ENCODE results near the gene SEPTIN1.

- TF ChIP-seq, protein P1, sequence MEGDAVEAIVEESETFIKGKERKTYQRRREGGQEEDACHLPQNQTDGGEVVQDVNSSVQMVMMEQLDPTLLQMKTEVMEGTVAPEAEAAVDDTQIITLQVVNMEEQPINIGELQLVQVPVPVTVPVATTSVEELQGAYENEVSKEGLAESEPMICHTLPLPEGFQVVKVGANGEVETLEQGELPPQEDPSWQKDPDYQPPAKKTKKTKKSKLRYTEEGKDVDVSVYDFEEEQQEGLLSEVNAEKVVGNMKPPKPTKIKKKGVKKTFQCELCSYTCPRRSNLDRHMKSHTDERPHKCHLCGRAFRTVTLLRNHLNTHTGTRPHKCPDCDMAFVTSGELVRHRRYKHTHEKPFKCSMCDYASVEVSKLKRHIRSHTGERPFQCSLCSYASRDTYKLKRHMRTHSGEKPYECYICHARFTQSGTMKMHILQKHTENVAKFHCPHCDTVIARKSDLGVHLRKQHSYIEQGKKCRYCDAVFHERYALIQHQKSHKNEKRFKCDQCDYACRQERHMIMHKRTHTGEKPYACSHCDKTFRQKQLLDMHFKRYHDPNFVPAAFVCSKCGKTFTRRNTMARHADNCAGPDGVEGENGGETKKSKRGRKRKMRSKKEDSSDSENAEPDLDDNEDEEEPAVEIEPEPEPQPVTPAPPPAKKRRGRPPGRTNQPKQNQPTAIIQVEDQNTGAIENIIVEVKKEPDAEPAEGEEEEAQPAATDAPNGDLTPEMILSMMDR (conservative IDR thresholded peaks at IDR 0.05) = no peak
- TF ChIP-seq ZFX (IDR thresholded peaks at IDR 0.05) = peak; percentile 65
Observed at GRCh38 chr16:30377812-30378235, 4.5 kb downstream of the SEPTIN1 start.

All from C4-2B (cell line).